ENCODE measurements around the gene MX2. TPM values are rescaled to one million over a fixed set of nuclear protein-coding genes. Genes with fewer than 3 reads are reported as not detected.

Gene MX2
- total and polyA plus RNA-seq, 9 of the 15 experiments (the other 6 are each of a cell fraction or from before 2014, with no cell fraction given) = 0.10 to 0.95 (median 0.47) TPM; not detected in 1

GRCh38 chr21:41322496-41323382 lies 39.1 kb upstream of the MX2 start:
- ATAC-seq = no peak
- Histone ChIP-seq H3K4me3 (no peak overlapping the region), H3K79me2 (ENCODE audit: control insufficient read depth, insufficient read depth, low read length) (no peaks in the 10 kb centered on the region), H3K9ac (ENCODE audit: insufficient read depth in 1 of 2, low read depth in 2 of 2, low read length in 2 of 2) (no peak overlapping the region), H3K36me3 (ENCODE audit: control insufficient read depth, insufficient read depth, low read length) (no peaks in the 10 kb centered on the region), H3K9me3 (replicated peaks; ENCODE audit: control insufficient read depth, insufficient read depth, low read depth, low read length) (no peaks in the 10 kb centered on the region), H3K27me3 (ENCODE audit: control insufficient read depth in 2 of 2, insufficient read depth in 2 of 2, low read length in 2 of 2) (peaks cover 14 to 47% of the 10 kb centered on the region in 2 experiments; a peak in 3 of 5 replicates), H3K27ac (ENCODE audit: extremely low read depth, low read depth, low read length) (no peak overlapping the region), H3K4me1 (replicated peaks in 1 of 2; ENCODE audit: control insufficient read depth in 2 of 2, insufficient read depth in 2 of 2, low read length in 2 of 2) (no peaks in the 10 kb centered on the region), H3K4me2 (ENCODE audit: insufficient read depth, low read length) (no peak overlapping the region), H4K20me1 (replicated peaks; ENCODE audit: control insufficient read depth, insufficient read depth, low read length) (0 out of 2 replicates have a peak, but pooled peaks cover 5% of the 10 kb centered on the region), H2AFZ (ENCODE audit: low read depth, low read length) (no peak overlapping the region), H3K9me1 (ENCODE audit: control insufficient read depth, insufficient read depth, low read length) (no peaks in the 10 kb centered on the region)
- no peak for FAIRE-seq
- no TSS peak for BruUV-seq (replicated peaks)
- ChIA-PET POLR2A (interaction anchor here (0.6 to 0.7 kb wide), 2 partner anchors 9 to 433 kb away, joined by 3 read pairs; no protein-coding TSS in a partner anchor), CTCF (ENCODE audit: low intra/inter-chr PET ratio) (no interaction called here)
- WGBS (ENCODE audit: insufficient coverage, low coverage, missing lambda C conversion rate) = 2% methylated on average over 23 of the region's 23 CpGs
- intact Hi-C loops (cut with micrococcal nuclease) (no loop called here), in situ Hi-C loops (cut with MboI) (no loop called here)
- DNase-seq (ENCODE audit: extremely low read depth in 1 of 4, low spot score in 3 of 4) = no peak
- no peak for TF ChIP-seq BCLAF1 (IDR thresholded peaks at IDR 0.05; ENCODE audit: borderline replicate concordance in 1 of 2, control insufficient read depth in 1 of 2, low read depth in 2 of 2, low read length in 1 of 2)
- no peak for TF ChIP-seq NR2C1 (IDR thresholded peaks at IDR 0.05)
- no peak for TF ChIP-seq NR2C1 (tag; IDR thresholded peaks at IDR 0.05)
- no peak for TF ChIP-seq ZNF785 (CRISPR knock-in tag; IDR thresholded peaks at IDR 0.05)
- no peak for TF ChIP-seq FOS (IDR thresholded peaks at IDR 0.05; ENCODE audit: extremely low read depth, insufficient read length)
- TF ChIP-seq FUS (optimal IDR thresholded peaks at IDR 0.05; ENCODE audit: low read depth, low read length) = no peak
- no peak for TF ChIP-seq ELF4 (CRISPR knock-in tag; IDR thresholded peaks at IDR 0.05)
- no peak for TF ChIP-seq TAL1 (IDR thresholded peaks at IDR 0.05)
- TF ChIP-seq HES1 (IDR thresholded peaks at IDR 0.05; ENCODE audit: low read depth) = no peak
- no peak for TF ChIP-seq PHF20 (IDR thresholded peaks at IDR 0.05; ENCODE audit: partially characterized antibody)
- no peak for TF ChIP-seq MTA1 (IDR thresholded peaks at IDR 0.05; ENCODE audit: borderline replicate concordance)
- TF ChIP-seq ATF7 (IDR thresholded peaks at IDR 0.05) = no peak
- no peak for TF ChIP-seq RUNX1 (IDR thresholded peaks at IDR 0.05; ENCODE audit: low read depth)
- no peak for TF ChIP-seq MNT (conservative IDR thresholded peaks at IDR 0.05)

All from K562 (cell line).